AG08396 (cell line): Measurements from ENCODE around the gene SPDEF.

Source experiments
- DNase-seq: peaks from one replicate; pipeline ENCODE4 v3.0.0; 2012; ENCODE audit warnings: low spot score, mixed read lengths

Gene SPDEF

DNA sequence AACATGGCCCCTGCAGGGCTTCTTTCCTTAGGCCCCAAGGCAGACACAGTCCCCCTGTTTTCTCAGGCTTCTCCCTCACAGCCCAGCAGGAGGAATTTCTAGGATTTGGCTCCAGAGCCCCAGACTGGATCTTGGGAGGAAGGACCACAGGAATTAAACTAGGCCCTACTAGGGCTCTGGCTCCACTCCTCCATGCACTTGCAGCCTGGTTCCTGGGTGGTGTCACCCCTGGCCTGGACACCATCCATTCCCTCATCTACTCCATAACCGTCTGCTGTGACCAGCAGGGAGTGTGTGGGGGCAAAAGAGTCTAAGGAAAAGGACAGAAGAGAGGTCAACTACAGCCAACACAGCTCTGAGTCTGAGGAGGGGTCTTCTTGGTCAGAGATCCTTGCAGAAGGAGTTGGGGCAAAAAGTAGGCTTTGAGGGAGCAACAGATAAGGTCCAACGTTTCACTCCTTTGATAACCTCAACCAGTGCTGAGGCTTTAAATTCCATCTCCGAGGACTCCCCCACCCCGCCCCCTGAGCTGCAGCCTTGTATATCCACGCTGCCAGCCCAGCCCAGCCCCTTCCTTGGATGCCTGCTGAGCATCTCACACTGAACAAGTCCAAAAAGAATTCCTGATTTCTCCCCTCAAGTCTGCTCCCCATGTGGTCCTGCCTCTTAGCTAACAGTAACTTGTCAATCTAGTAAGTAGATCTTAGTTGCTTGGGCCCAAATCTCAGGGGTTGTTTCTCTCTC is 27.9 kb upstream of the SPDEF start:
- no peak for DNase-seq

DNA sequence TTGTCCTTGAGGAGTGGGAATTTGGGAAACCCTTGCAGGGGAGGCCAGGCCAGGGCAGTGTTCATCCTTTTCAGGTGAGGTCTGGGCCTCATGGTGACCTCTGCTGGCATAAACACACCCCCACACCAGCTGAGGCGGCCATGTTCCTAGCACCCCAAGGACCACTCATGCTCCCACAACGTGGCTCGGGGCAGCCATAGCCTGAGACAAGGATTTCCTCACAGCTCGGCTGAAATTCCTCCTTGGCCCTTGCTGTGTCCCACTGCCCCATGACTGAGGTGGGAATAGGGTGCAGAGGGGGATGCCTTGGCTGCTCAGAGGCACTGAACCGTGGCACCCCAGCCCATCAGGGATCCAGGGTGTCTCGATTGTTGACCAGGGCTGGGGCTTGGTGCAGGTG is 27.3 kb upstream of the SPDEF start:
- no peak for DNase-seq

DNA sequence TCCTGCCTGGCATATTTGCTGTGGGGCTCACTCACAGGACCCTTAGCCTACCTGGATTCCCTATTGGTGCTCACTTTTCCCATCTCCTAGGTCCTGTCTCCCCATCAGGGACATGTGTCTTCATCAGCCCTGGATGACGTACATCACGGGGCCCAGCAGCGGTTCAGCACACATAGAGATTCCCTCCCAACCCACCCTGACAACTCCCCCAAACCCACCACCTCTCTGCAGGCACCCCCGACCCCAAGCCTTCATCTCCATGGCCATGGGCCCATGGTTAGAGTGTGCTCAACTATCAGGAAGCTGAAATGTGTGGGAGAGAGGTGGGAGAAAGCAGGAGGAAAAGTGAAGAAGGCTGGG is 25.4 kb upstream of the SPDEF start:
- no peak for DNase-seq

DNA sequence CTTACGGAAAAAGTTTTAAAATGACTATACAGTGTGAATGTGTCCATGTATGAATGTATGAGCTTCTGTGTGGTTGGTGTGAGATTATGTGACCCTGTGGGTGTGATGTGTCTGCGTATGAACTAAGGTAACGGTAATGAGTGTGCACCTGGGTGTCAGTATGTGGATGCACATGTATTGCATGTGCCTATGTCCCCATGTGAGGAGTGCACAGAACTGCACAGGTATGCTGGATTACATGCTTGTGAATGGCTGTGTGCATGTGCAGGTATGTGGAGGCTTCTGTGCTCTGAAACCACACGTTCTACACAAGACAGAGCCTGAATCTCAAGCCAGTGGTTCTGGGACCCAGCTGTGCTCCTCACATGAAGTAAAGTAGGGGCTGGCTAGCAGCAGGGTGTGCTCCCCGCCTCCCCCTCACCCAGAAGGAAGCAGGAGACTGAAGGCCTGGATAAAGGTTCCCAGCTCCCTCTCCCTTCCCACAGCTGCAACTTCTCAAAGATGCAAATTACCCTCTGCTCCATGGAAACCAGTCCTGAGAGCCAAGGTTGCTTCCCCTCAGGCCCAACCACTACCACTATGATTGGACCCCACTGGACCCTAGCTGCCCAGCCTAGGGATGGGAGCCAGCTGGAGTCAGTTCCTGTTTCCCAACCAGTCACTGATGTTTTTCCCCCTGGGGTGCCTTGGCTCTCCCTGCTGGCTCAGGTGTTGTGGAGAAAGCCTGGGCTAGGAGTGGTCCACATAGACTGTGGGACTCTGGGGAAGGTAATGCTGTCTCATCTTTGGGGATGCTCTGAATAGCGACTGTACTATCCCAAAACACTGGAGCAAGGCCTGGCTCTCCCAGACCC is 24.8 kb upstream of the SPDEF start:
- DNase-seq = no peak

DNA sequence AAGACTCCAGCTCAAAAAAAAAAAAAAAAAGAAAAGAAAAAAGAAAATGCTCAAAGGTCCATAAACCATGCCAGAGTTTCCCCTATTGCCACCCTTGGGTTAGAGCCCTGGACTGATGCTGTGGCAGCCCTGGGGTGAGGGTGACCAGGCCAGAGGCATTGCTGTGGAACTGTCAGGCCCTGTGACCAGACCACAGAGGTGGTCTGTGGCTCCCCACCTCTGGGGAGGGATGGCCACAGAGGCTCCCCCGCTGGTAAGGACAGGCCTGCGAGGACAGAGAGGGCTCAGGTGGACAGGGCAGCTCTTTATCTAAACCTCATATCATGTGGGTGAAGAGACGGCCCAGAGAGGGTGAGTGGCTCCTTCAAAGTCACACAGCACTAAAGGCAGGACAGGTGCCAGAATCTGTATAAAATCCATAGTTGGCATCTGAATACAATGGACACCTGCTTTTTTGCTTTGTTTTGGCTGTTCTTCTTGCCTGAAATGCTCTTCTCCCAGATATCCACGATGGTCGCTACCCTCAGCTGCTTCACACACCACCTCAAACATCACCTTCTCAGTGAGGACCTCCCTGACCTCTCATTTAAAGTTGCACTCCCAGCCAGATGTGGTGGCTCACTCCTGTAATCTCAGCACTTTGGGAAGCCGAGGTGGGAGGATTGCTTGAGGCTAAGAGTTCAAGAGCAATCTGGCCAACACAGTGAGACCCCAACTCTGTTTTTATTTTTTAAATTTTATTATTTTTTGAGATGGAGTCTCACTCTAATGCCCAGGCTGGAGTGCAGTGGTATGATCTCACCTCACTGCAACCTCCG is 22.5 kb upstream of the SPDEF start:
- no peak for DNase-seq

DNA sequence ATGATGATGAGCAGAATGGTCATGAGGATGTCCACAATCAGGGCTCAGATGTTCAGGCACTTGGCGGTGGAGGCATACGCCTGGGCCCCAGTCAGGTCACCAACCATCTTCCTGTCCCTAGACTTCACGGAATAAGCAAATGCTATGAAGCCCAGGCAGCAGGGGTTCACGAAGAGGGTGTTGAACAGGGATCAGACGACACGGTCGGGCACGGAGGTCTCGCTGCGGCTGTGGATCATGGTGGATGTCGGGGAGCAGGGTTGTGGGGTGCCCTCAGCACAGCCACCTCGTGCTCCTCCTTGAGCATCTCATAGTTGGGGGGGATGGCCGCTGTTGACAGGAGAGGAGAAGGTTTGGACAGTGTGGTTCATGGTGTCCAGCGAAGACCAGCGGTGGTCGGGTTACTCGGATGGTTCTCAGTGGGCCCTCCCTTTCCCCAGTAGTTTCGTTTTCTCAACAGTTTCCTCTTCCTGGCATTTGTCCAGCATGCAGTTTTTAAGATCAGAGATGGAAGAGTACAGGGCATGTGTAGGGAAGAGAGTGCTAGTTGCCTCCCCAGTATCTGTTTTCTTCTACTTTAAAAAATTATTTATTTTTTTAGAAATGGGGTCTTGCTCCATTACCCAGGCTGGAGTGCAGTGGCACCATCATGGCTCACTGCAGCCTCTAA is 20.3 kb upstream of the SPDEF start:
- DNase-seq = no peak

DNA sequence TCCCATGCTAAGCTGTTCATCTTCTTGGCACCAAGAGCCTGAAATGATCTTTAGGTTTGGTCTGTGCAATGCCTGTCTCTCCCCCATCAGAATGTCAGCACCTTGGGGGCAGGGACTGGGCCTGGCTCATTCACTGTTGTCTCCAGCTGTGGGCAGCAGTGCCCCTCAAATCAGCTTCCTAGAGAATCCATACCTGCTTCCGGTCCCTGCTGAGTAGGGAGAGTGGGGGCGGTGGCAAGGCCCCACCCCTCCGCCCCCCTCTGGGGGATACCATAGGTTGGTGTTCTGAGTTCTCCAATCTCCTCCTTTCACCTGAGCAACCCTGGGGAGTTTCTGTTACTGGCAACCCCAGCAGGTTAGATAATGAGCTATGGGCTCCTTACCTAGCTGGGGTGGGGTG is 19.2 kb upstream of the SPDEF start:
- DNase-seq = peak; percentile 4

DNA sequence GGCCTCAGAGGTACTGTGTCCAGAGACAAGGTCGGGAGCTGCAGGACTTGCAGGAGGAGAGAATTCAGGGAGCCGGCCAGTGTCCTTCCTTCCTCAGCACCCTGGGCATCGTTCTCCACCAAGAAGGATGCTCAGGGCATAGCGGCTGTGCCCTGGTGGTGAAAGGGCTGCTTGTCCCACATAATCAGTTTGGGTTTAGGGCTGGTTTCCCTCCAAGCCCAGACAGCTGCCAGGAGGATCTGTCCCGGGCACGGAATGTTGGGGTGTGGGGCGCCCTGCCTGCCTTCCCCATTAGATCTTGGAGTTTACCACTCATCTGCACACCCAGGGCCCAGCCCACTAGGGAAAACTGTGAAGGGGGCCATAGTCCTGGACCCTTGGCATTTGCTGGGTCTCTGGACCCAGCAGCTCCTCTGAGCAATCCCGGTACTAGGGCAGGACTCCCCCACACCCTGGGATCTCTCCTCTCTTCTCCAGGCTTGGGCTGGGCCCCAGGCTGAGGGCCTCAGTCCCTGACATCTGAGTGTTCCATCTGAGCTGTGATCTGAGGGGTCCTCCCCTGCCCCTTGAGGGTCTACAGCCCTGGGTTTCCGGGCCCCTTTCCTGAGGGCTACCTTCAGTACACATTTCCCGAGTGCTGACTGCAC is 18.6 kb upstream of the SPDEF start:
- DNase-seq = peak; percentile 5

DNA sequence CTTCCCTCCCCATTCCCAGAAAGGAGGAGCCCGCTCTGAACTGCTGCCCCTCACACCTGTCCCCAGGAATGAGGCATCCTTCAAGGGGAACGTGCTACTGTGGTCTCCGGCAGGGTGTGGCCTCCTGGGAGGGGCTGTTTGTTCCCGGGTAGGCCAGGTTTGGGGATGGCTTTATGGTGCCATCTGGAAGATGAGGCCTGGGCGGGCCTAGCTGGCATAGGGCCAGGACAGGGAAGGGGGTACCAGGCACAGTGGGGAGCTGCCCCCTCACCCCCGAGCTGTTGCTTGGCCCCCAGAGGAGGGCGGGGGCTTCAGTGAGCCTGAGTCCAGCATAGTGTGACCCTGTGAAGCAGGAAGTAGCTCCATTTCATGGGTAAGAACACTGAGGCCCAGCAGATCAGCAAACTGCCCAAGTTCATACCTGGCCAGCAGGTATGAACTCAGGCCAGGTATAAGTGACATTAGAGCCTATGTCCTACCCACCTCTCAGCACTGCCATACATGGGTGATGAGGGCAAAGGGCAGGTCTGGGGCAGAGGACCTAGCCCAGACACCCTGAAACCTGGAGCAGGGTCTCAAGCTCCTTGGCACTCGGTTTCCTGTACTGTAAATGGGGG is 17.5 kb upstream of the SPDEF start:
- DNase-seq = peak; percentile 9

DNA sequence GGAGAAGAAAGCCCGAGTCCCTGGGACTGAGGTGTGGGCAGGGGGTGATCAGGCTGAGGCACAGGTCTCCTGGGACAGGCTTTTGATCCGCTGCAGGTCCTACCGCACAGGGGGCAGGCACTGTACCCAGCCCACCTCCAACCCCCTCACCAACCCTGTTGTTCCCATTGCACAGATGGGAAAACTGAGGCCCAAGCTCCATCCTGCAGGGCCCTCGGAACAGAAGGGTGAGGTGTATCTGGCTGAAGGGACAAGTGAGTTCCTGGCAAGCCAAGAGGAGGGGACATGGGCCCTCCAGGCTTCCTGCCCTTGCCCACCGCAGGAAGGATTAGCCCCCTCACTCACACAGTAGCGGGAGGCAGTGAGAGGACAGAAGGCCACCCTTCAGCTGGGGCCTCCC is 16.5 kb upstream of the SPDEF start:
- DNase-seq = no peak

DNA sequence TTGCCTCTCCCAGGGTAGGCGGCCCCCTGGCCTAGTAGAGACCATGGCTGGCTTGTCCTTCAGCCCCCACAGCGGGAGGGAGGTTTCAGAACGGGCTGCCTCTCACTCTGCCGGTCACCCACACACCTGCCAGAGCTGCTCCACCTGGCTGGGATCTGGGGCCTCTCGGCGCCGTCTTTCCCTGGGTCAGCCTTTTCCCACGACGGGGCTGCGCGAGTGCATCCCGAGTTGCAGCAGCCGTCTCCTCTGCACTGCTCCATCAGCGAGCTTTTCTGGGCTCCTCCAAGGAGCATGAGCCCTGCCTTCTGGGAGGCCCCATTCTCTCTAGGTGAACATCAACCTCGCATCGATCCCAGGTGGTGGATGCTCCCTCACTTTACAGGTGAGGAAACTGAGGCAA is 15.9 kb upstream of the SPDEF start:
- DNase-seq = peak; percentile 7

DNA sequence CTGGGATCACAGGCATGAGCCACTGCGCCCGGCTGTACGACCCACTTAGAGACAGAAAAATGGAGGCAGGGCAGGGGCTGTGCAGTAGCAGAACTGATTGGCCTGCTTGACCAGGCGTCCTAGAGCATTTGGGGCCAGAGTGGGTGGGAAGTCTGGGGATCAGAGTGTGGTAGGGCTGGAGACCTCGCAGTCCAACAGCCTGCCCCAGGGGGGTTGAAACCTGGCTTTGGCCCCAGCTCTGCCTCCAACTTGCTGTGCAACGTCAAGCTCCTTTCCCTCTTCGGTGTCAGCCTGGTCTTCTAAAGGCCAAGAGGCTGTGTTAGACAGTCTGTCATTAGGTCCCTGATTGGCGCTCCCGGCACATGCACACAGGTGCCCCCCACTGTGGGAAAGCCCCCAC is 15.3 kb upstream of the SPDEF start:
- DNase-seq = peak; percentile 9

DNA sequence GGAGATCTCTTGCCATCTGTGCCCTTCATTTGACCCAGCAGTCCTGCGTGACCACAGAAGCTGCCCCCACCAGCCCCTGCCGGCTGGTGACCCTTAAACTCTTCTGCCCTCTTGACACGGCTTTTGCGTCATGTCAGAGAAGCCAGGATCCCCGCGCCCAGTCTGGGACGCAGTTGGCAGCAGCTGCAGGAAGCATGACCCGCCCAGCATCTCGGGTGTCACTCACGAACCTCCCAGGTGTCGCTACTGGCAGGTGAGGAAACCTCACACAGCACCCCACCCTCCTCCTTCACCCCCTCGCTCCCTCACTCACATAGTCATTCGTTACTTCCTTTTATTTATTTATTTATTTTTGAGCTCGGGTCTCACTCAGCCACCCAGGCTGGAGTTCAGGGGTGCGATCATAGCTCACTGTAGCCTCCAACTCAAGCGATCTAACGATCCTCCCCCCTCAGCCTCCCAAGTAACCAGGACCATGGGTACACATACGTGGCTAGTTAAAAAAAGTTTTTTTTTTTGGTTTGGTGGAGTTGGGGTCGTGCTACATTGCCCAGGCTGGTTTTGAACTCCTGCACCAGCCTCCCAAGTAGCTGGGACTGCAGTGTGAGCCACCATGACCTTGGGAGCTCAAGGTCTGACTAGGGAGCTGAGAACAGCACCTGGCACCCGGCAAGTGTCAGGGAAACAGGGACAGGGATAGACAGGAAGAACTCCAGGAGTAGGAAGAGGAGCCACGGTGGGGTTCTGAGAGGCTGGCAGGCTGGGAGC is 14.1 kb upstream of the SPDEF start:
- DNase-seq = peak; percentile 5

DNA sequence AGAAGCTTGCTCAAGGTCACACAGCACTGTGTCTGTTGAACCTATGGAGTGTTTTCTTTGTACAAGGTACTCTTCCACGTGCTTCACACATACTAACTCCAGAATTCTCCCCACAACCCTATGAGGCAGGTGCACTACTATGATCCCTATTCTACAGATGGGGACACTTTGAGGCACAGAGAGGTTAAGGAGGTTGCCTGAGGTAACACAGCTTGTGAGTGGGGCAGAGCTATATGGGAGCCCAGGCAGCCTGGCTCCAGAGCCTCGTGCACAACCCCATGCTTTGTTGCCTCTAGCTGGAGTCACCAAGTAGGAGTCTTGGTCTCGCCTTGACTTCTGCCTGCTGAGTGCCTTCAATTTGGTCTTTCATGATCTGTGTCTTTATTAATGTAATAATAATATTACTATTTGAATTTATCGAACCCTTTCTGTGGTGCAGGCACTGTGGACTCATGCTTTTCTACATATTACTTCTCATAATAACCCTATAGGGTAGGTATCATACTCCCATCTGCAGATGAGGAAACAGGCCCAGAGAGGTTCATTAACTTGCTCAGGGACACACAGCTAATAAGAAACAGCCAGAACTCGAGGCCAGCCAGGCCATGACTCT is 13.3 kb upstream of the SPDEF start:
- no peak for DNase-seq

DNA sequence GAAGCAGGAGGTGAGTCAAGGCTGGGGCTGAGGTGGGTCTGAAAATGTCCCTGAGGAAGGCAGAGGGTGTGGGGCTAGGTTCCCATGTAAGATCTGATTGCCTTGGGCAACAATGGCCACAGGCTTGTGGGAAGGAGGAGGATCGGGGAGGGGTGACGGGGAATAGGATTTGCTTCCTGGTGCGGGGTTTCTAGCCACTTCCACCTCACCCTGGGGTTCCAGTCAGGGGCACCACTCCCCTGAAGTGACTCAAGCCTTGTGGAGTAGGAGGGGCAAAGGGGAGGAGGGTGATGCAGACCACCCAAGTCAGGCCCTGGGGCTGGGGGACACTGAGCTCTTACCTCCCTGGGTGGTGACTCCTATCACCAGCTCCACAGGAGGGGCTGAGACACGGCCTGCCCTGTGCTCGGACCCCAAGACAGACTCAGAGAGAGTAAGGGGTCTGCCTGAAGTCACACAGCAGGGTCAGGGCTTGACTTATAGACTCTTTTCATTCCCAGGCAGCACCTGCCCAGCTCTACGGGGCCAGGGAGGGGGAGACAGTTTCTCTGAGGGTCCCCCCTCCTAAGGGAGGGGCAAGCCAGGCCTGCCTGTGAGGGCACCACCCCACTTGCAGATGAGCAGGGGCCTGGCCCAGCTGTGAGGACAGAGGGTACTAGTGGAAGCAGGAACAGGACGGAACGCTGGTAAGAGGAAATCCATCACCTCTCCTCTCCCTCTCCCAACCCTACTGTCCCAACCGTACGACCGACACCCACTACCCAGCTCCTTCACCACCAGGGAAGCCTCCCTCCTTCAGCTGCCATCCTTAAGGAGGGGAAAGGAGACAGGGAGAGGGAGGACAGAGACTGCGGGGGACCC is 12.4 kb upstream of the SPDEF start:
- DNase-seq = no peak

DNA sequence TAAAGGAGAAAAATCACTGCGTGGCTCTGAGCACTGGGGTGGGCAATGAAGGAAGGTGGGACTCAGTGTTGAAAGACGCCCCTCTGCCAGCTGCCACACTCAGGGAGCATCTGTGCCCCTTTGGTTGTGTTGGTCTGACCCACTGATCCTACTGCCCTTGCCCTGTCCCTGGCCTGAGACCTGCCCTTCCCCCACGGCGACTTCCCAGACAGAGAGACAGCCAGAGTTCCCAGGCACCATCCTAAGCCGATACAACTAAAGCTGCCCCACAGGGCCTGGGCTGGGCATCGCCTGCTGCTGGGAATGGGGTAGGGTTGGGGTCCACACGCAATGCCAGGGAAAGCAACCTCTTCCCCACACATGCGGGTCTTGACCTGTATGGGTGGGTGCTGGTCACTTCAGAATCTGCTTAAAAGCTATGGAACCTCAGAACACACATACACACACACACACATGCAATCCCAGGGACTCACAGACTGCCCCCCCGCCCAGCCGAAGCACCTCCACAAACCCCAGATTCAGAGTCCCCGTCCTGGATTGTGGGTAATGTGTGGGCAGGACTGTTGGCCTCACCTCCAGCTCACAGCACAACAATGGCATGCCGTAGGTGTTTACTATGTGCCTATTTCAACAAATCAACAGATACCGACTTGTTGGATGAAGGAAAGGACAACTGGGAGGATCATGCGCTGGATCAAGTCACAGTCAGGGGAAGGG is 10.9 kb upstream of the SPDEF start:
- no peak for DNase-seq

DNA sequence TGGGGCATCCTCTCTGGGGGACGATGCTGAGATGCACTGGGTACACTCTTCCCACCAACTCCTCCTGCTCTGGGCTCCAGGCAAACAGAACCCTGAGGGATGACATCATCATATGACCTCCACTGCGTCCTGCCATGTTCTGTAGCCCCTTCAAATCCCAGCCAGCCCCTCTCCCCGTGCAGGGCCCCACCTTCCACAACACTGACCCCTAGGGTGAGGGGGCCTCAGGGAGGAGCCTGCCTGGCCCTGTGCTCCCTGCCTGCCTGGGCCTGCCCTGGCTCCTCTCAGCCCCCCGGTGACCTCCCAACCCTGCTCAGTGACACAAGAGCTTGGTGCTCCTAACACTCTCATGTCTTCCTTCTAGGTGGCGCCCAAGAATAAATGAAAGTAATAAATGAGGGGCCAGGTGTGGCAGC is 9.6 kb upstream of the SPDEF start:
- DNase-seq = no peak

DNA sequence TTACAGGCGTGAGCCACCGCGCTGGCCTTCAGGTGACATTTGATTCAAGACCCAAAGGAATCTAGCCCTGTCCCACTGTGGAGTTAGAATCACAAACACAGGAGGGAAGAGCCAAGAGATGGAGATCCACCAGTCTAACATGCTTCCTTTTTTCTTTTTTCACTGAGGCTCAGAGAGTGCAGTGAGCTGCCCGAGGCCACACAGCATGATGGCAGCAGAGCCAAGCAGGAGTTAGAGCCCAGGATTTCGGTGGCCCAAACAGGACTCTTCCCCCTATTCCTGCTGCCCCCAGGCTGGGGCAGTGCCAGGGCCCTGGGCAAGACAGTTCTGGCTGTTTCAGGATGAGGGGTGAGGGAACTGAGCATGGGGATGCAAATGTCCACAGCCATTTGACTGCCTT is 8.1 kb upstream of the SPDEF start:
- DNase-seq = no peak
